GM19351 (cell line): ENCODE data around the gene SLC30A1.

Source experiments
- ATAC-seq: cut with Tn5 transposase; IDR thresholded peaks from one replicate; pipeline ENCODE4 v1.9.1; 2021; ENCODE audit warnings: mild to moderate bottlenecking, moderate library complexity; ENCODE audit not compliant: unreplicated experiment

SLC30A1 gene

GRCh38 chr1:211527888-211528287, 51.1 kb downstream of the SLC30A1 start:
- ATAC-seq: no peak

- ATAC-seq: peak; percentile 86
These were observed 52.0 kb downstream of the SLC30A1 start for GRCh38 chr1:211527006-211527405.

GRCh38 chr1:211526101-211526500, 52.9 kb downstream of the SLC30A1 start:
- ATAC-seq: no peak

- ATAC-seq: no peak
These were observed 53.8 kb downstream of the SLC30A1 start for GRCh38 chr1:211525101-211525676.

- no peak for ATAC-seq
These were observed 54.4 kb downstream of the SLC30A1 start for GRCh38 chr1:211524521-211524920.

- no peak for ATAC-seq
These were observed 56.2 kb downstream of the SLC30A1 start for GRCh38 chr1:211522804-211523203.
